ENCODE measurements around the gene CAPN1.

CAPN1 gene

DNA sequence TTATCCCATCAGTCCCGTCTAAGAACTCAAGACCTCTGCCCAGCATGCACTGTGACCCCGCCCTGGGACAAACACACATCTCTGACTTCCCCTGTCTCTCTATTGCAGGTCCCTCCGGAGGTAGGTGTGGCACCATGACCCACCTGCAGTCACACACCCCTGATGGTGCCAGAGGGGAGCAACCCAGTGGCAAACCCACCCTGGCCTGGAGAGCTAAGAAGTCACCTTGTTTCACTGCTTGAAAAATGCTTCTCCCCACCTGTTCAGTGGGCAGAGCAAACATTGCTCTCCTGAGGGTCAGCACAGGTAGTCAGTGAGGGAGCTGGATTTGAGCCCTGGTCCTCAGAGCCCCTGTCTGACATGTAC, 23.9 kb downstream of the CAPN1 start:
- TF ChIP-seq, protein P1, sequence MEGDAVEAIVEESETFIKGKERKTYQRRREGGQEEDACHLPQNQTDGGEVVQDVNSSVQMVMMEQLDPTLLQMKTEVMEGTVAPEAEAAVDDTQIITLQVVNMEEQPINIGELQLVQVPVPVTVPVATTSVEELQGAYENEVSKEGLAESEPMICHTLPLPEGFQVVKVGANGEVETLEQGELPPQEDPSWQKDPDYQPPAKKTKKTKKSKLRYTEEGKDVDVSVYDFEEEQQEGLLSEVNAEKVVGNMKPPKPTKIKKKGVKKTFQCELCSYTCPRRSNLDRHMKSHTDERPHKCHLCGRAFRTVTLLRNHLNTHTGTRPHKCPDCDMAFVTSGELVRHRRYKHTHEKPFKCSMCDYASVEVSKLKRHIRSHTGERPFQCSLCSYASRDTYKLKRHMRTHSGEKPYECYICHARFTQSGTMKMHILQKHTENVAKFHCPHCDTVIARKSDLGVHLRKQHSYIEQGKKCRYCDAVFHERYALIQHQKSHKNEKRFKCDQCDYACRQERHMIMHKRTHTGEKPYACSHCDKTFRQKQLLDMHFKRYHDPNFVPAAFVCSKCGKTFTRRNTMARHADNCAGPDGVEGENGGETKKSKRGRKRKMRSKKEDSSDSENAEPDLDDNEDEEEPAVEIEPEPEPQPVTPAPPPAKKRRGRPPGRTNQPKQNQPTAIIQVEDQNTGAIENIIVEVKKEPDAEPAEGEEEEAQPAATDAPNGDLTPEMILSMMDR (conservative IDR thresholded peaks at IDR 0.05; ENCODE audit: control insufficient read depth, insufficient read depth, low read depth, low read length) = no peak
- no peak overlapping the region for H3K4me3 ChIP-seq (ENCODE audit: control insufficient read depth, low read depth, low read length)
- no peak for DNase-seq (ENCODE audit: low read depth)

DNA sequence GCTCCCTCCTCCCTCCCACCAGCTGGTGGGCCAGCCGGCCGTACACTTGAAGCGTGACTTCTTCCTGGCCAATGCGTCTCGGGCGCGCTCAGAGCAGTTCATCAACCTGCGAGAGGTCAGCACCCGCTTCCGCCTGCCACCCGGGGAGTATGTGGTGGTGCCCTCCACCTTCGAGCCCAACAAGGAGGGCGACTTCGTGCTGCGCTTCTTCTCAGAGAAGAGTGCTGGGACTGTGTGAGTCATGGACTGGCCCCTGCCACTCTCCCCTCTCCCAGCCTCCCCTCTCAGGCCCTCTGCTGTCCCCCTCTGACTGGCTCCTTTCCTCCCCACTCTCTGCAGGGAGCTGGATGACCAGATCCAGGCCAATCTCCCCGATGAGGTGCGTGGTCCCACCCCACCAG, 24.7 kb downstream of the CAPN1 start:
- no peak overlapping the region for H3K4me3 ChIP-seq (ENCODE audit: control insufficient read depth, low read depth, low read length)
- no peak for DNase-seq (ENCODE audit: low read depth)
- TF ChIP-seq, protein P1 (conservative IDR thresholded peaks at IDR 0.05; ENCODE audit: control insufficient read depth, insufficient read depth, low read depth, low read length) = no peak

DNA sequence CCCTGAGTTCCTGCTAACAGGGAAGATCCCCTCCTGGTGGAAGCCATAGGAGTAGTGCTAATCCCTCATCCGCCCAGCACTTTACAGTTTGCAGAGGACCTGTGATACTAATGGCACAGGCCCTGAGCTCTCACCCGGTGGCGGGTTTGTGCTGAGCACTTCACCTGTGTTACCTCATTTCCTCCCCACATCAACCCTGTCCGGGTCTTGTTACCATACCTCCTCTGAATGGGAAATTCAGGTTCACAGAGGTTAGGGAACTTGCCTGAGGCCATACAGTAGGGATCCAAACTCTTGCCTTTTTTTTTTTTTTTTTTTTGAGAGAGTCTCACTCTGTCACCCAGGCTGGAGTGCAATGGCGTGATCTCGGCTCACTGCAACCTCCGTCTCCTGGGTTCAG, 25.2 kb downstream of the CAPN1 start:
- TF ChIP-seq, protein P1 (conservative IDR thresholded peaks at IDR 0.05; ENCODE audit: control insufficient read depth, insufficient read depth, low read depth, low read length) = no peak
- H3K4me3 ChIP-seq (ENCODE audit: control insufficient read depth, low read depth, low read length) = no peak overlapping the region
- DNase-seq (ENCODE audit: low read depth) = no peak

DNA sequence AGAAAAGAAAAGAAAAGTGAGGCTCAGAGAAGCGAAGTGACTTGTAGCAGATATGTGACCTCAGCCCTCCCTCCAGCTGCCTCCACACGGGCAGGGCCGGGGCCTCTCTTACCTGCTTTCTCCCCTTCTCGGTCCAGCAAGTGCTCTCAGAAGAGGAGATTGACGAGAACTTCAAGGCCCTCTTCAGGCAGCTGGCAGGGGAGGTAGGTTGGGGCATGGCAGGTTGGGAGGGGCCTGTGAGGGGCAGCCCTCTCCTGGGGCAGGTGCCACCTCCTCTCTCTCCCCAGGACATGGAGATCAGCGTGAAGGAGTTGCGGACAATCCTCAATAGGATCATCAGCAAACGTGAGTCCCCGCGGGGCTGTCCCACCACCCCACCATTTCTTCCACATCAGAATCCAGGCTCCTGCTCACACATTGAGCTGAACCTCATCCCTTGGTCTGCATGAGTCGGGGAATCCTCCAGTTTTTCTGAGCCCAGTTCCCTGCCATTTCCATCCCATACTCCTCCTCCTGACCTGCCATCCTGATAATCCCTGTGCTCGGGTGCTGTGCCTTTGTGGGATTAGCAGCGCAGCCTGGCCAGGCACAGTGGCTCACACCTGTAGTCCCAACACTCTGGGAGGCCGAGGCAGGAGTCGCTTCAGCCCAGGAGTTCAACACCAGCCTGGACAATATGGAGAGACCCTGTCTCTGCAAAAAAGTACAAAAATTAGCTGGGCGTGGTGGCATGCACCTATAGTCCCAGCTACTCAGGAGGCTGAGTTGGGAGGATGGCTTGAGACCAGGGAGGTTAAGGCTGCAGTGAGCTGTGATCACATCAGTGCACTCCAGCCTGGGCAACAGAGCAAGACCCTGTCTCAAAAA, 26.4 kb downstream of the CAPN1 start:
- TF ChIP-seq, protein P1 (conservative IDR thresholded peaks at IDR 0.05; ENCODE audit: control insufficient read depth, insufficient read depth, low read depth, low read length) = no peak
- H3K4me3 ChIP-seq (ENCODE audit: control insufficient read depth, low read depth, low read length) = no peak overlapping the region
- no peak for DNase-seq (ENCODE audit: low read depth)

DNA sequence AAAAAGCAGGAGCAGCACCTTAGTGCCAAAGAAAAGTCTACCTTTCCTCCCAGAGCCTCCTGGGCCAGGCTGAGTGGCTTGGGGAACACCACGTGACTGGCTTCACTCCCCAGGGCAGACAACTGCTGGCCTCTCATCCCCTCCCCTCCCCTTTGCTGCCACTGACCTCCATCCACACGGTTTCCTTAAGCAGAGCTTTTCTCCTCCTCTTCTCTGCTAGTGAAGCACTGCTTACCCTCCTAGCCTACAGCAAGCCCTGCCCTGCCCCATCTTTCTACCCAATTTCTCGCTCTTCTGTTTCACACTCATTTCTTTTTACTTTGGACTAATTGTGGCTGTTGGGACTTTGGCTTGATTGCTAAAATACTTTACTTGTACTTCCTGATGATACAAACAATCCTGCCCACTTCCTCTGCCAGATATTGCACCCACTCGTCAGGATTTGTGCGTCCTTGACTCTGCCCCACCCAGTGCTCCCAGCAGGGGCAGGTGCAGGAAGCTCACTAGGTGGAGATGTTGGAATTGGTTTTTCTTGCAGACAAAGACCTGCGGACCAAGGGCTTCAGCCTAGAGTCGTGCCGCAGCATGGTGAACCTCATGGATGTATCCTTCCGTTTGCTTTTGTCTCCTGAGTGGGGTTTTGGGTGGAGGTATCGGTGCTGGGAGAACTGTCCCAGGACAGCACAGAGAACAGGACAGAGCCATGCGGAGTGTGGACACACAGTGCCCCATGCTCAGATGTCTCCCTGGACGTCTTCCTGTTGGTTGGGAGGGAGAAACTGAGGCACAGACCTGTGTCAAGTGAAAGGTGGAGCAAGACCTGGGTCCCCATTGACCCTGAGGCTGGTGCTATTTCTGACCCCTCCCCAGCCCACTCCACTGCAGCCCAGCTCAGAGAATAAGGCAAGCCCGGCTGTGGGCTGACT, 27.3 kb downstream of the CAPN1 start:
- no peak overlapping the region for H3K4me3 ChIP-seq (ENCODE audit: control insufficient read depth, low read depth, low read length)
- TF ChIP-seq, protein P1 (conservative IDR thresholded peaks at IDR 0.05; ENCODE audit: control insufficient read depth, insufficient read depth, low read depth, low read length) = no peak
- no peak for DNase-seq (ENCODE audit: low read depth)

DNA sequence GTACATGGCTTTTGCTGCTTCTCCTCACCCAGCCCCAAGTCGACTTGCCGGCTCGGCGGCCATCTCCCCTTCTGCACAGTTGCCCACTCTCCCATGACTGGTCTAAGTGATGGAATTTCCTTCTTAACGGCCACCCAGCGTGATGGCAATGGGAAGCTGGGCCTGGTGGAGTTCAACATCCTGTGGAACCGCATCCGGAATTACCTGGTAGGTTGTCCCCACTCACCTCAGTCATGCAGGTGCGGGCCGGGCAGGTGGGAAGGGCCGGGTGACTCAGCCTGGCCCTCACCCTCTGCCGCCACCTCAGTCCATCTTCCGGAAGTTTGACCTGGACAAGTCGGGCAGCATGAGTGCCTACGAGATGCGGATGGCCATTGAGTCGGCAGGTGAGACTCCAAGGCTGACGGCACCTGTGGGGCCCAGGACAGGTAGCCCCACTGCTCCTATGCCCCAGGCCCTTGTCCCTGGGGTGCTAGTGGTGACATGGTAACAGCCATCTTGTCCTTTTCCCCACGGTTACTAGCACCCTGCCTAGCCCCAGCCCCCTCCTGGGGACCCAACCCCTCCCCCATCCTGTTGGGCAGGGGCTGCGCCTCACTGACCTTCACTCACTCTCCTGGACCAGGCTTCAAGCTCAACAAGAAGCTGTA, 28.1 kb downstream of the CAPN1 start:
- H3K4me3 ChIP-seq (ENCODE audit: control insufficient read depth, low read depth, low read length) = no peak overlapping the region
- no peak for DNase-seq (ENCODE audit: low read depth)
- TF ChIP-seq, protein P1 (conservative IDR thresholded peaks at IDR 0.05; ENCODE audit: control insufficient read depth, insufficient read depth, low read depth, low read length) = no peak
